ENCODE data around the gene CNIH3. TPM values are rescaled to one million over a fixed set of nuclear protein-coding genes. Genes with fewer than 3 reads are reported as not detected.

Gene CNIH3
- polyA plus RNA-seq, 10 donors = 1.8 to 4.2 (median 2.5) TPM

- no peak for DNase-seq
These were observed 127.6 kb downstream of the CNIH3 start for GRCh38 chr1:224743608-224744164.

GRCh38 chr1:224744521-224744920 is 128.4 kb downstream of the CNIH3 start:
- DNase-seq = peak in 2 of 3 donors; percentile 21

GRCh38 chr1:224745394-224745793 is 129.3 kb downstream of the CNIH3 start:
- no peak for DNase-seq

GRCh38 chr1:224745924-224746323 is 129.8 kb downstream of the CNIH3 start:
- no peak for DNase-seq

GRCh38 chr1:224747578-224747977 is 131.5 kb downstream of the CNIH3 start:
- DNase-seq = no peak

- DNase-seq = no peak
These were observed 133.8 kb downstream of the CNIH3 start for GRCh38 chr1:224749916-224750315.

GRCh38 chr1:224751624-224752311 is 135.7 kb downstream of the CNIH3 start:
- no peak for DNase-seq

GRCh38 chr1:224753491-224753890 is 137.4 kb downstream of the CNIH3 start:
- no peak for DNase-seq

GRCh38 chr1:224755586-224755985 is 139.5 kb downstream of the CNIH3 start:
- no peak for DNase-seq

- no peak for DNase-seq
These were observed 141.4 kb downstream of the CNIH3 start for GRCh38 chr1:224757508-224757907.

GRCh38 chr1:224759135-224759534 is 143.0 kb downstream of the CNIH3 start:
- no peak for DNase-seq

- no peak for DNase-seq
These were observed 143.6 kb downstream of the CNIH3 start for GRCh38 chr1:224759681-224760091.

- no peak for DNase-seq
These were observed 144.0 kb downstream of the CNIH3 start for GRCh38 chr1:224760163-224760562.

- no peak for DNase-seq
These were observed 145.1 kb downstream of the CNIH3 start for GRCh38 chr1:224761245-224761644.

- no peak for DNase-seq
These were observed 145.9 kb downstream of the CNIH3 start for GRCh38 chr1:224762046-224762445.

- no peak for DNase-seq
These were observed 146.6 kb downstream of the CNIH3 start for GRCh38 chr1:224762701-224763100.

GRCh38 chr1:224763126-224763775 is 147.1 kb downstream of the CNIH3 start:
- DNase-seq = no peak

- DNase-seq = no peak
These were observed 150.1 kb downstream of the CNIH3 start for GRCh38 chr1:224766266-224766665.

- DNase-seq = no peak
These were observed 150.9 kb downstream of the CNIH3 start for GRCh38 chr1:224767031-224767430.

- DNase-seq = no peak
These were observed 151.6 kb downstream of the CNIH3 start for GRCh38 chr1:224767676-224768075.

- no peak for DNase-seq
These were observed 152.9 kb downstream of the CNIH3 start for GRCh38 chr1:224768971-224769370.

- DNase-seq = no peak
These were observed 153.6 kb downstream of the CNIH3 start for GRCh38 chr1:224769452-224770335.
